SW 1271 (cell line): ENCODE data around the gene ARHGAP15.

ENCODE experiments used
- DNase-seq, 2 experiments: peaks; one replicate each; lab custom pipeline; 2025; lab: John Stamatoyannopoulos, UW

The ARHGAP15 gene

DNA sequence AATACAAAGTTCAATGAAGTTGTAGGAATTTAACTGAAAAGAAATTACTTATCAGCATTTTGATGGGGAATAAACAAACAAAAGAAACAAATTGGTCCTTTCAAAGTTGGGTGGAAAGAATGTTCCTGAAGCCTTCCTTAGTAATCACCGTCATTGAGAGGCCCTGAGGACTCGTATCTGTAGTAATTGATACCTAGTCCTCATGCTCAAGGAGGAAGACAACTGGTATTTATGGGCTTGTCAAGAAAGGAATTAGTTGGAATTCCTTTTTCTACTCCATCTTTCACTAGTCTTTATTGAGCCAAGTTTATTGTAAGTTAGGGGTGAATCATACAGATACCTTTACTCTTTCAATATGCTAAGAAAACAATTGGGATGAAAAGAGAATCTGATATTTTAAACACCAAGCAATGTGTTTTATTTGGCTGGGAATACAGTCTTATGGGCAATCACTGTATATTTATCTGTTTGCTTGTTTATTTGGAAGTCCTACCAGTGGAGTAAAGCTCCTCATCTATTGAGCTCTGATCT is 324.8 kb downstream of the ARHGAP15 start:
- DNase-seq: no peak

DNA sequence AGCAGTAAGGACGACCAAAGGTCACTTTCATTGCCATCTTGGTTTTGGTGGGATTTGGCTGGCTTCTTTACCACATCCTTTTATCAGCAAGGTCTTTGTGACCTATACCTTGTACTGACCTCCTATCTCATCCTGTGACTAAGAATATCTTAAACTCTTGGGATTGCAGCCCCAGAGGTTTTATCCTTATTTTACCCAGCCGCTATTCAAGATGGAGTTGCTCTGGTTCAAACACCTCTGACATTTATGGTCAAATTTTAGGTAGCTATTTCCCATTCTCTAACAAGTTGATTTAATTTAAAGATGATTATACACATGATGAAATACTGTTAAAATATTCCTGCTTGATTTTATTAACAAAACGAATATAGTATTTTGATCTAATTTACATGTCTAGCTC is 326.1 kb downstream of the ARHGAP15 start:
- DNase-seq: no peak

DNA sequence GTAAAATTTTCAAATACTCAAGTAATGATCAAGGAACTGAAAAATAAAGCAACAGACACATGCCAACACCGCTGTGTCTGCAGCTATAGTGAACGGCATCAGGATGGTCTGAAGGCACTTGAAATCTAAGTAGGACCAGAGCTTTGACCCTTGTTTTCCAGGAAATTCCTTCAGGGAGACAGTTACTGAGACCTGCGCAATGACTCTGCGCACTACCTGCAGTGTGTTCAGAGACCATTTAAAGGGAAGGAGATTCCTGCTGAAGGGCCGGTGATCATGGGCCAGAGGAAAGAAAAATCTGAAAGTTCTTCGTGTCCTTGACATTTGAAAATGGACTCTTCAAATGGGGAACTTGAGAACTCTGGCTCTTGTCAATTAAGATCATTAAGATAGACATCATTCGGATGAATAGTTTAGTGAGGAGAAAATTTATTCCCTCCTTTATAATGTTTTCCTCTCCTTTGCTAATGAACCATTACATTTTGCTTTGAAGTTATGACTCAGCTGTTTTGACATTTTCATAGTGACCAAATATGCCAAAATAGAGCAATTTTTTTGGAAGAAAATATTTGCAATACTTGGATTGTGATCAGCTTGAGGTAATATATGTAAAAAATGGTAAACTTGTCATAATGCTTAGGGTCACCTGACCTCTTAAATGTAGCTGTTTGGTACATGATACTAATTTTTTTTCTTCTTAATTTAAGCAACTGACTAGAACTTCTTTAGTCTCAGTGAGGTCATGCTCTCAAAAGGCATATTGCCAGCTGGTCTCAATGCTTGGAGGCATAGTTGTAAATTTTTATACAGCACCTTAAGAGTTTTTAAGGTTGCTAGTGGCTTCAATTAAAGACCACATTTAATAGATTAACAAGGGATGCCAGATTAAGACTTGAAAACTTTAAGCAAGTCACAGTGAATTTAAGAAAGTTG is 329.3 kb downstream of the ARHGAP15 start:
- DNase-seq: no peak

DNA sequence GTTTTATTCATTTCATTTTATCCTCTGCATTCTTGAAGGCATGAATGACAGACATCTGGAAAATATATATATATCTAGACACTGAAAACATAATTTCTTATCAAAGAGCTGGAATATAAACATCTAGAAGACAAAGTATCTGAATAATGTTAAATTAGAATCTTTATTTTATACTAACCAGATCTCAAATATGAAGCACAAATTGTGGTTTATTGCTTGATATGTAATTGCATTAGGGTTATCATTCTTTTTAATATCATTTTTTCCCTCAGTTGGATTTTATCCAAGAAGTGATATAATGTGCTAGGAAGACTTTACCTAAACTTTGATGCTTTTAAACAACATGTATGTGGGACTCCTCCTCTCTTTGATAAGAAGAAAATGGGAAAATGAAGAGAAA is 331.2 kb downstream of the ARHGAP15 start:
- no peak for DNase-seq

DNA sequence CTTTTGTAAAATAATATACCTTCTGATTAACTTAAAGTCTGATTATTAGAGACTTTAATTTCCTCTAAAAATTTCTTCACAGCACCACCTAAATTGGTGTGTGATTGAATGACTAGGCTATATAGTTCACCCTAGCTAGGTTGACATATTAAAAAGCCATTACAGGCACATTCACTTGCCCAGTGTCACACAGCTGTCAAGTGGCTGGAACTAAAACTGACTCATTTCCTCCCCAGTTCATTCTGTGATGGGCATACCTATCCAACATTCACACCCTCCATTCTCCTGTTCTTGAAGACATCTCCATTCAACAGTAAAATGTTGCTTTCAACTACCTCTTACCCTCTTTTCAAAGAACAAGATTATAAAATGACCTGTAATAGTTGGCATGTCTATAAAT is 334.5 kb downstream of the ARHGAP15 start:
- no peak for DNase-seq

DNA sequence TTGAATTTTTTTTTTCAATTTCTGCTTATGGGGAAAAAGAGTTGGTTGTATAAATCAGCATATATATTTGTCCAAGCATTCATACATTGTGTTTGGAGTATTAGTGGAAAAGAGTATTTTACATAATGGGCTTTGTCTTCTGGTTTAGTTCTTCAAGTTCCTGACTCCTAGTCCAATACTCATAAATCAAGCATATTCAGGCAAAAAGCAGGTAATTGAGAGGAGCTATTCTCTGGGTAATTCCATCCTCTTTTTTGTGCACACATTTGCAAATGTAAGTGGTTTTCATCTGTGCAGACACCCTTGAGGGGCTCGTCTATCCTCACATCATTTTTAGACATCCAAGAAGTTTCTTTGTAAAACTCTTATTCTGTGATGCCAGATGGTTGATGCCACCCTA is 337.2 kb downstream of the ARHGAP15 start:
- no peak for DNase-seq

DNA sequence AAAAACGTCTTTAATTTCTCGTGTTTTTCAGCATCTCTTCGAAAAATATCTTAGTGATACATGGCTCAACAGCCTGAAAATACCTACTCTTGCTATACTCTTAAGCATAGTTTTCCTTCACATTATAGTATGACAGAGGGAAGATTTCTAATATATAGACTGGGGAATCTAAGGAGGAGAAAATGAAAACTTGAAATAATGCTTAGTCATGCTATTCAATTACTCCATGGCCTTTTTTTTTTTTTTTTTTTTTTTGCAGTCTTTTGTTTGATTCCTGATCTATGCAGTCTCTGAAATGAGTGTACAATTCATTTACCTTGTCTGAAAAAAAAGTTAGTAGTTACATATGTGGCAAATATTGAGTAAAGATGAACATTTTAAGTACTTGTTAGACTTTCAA is 337.8 kb downstream of the ARHGAP15 start:
- no peak for DNase-seq

DNA sequence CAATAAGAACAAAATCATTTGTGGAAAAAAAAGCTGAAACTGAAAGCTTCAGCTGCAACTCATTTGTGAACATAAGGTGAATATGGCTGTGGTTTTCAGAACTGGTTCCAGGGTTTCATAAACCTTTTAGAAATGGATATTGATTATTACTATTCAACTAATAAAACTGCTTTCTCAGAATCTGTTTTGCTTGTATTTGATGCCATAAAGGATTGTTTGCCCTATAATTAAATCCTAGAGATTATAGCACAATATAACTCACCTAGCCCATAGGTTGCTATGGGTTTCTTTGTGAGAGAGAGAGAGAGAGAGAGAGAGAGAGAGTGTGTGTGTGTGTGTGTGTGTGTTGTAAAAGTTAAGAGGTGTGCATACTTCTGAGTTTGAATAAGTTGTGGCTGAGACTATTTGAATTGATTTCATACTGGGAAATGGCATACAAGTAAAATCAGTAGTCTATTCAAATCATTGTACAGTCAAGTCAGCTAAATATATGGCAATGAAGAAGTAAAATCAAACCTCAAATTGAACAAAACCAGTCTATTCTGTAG is 339.2 kb downstream of the ARHGAP15 start:
- DNase-seq: no peak

DNA sequence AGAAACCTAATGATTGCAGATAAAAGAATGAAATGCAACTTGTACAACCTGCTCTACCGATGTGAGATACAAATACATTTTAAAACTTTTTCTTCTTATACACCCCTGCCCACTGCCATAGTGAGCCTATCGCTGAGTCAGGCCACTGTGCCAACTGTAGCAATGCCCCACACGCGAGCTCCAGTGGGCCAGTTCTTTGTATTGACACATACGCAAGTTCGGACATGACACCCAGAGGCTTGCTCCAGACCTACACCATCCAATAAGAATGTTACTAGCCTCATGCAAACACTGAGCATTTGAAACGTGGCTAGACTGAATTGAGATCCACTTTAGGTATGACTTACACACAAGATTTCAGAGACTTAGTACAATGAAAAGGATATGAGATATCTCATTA is 340.1 kb downstream of the ARHGAP15 start:
- DNase-seq: no peak

DNA sequence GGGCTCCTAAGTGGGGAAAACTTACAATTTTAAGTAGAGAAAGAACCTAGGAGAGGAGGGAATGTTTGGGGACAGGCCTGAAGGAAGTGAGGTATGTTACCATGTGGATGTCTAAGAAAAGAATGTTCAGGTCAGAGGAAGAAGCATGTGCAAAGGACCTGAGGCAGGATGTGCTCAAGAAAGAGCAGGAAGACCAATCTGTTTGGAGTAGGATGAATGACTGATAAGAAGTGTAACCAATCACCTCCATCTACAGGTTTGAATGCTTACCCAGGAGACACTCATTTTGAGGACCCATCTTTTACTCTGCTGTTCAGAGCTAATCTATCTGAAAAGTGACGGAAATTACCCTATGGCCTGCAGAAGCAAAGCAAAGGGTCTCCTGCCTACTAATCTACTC is 342.3 kb downstream of the ARHGAP15 start:
- DNase-seq: no peak

DNA sequence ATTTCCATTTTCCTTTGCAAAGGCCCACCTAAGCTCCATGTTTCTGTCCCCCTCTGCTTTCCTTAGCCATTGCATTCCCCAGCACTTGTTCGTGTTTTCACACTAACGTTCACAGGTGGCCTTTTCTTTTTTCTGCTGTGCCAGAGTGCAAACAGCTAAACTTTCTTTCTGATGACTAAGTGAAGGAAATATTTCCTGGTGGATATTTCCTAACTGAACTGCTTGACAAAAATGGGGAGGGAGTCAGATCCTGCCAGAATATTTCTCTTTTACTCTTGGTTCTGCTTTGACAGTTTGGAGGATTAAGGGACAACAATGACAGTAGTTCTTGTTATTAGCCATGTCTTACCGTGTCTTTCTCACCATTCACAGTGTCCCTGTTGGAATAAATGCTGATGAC is 344.0 kb downstream of the ARHGAP15 start:
- DNase-seq: peak in 1 of 2 experiments; percentile 33

DNA sequence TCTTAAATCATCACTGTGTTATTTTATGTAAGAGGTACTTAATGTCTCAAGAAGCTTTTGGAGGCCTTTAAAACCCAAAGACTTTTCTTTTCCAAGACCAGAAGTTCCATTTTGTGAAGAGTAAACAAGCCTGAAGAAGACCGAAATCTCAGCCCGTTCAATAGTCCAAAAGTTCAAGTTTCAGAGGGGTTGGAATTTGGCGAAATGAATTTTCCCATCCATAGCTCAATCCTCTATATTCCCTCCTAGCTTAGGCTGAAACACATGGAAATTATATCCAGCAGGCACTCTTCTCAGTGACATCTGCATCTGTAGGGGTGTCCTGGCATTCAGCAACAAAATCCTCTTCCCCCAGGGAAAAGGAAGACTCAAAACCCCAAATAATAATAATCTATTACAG is 344.6 kb downstream of the ARHGAP15 start:
- no peak for DNase-seq

DNA sequence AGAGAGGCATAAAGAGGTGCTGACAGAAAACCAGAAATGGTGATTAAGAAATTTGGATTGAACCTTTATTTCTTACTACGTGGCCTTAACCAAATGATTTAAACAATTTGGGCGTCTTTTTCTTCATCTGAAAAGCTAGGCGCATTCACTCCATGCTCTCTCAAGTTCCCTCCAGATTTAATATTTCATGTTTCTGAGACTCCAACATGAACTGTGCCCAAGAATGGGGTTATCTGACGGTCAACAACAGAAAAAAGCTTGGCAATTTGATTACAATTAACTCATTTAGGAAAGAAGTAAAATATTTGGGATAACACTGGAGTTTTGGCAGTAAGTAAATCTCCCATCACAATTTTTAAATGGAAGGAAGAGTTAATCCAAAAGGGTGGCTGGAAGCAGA is 345.4 kb downstream of the ARHGAP15 start:
- DNase-seq: no peak

DNA sequence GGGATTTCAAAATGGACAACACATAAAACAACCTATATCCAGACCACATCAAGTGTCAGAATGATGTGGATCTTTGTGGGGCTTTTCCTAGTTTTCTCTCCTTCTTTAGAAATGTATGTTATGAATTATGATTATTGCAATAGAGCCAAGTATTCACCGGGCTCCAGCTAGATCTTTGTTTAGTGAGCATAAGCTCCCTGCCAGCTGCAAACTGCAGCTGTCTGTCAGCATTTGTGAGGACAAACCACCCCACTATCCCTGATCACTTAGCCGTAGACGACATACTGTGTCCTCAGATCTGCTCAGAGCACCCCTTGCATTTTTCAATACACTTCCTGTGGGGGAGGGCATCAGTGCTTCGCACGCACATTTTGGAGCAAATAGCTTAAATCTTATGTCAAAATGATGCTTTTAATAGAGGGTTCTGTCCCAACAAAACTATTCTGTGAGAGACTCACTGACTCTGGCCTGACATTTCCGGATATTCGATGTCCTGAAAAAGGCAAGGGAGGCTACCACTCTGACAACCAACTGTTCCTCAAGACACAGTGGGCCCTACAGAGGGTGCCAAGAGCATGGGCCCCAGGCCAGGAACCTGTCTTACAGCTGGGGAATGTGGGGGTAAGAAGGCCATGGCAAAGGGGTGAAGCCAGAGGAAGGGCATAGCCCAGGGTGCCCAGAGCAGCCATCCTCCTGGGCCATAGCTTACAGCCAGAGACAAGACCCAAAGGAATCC is 346.0 kb downstream of the ARHGAP15 start:
- no peak for DNase-seq

DNA sequence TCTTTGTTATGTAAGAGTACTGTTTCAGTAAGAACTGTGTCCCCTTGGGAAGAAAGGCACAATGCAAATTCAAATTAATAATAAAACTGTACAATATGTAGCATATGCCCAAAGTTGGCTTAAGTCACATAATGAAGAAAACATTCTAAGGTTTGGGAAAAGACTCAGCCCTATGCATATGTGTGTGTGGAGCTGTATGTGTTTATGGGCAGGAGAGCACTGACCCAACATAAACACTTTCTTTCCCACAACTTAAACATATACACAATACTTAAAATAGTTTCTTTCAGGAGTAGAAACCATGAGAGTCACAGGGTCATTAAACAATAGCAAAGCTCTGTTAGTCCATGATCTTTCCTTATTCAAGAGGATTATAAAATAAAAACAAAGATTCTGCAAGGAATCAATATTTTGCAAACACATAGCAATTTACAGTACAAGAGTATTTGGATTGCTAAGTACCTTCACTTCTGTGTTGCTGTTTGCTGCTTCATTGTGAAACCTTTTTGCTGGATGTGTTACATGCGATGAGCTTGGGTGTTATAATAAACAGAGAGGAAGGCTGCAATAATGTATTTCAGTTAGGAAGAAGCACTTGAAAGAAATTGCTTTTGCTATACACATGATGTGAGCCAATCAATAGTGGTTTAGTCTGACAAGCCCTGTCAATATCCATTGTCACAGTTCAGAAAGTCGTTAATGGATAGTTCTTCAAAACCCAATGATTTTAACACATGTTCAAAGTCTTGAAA is 347.3 kb downstream of the ARHGAP15 start:
- no peak for DNase-seq

DNA sequence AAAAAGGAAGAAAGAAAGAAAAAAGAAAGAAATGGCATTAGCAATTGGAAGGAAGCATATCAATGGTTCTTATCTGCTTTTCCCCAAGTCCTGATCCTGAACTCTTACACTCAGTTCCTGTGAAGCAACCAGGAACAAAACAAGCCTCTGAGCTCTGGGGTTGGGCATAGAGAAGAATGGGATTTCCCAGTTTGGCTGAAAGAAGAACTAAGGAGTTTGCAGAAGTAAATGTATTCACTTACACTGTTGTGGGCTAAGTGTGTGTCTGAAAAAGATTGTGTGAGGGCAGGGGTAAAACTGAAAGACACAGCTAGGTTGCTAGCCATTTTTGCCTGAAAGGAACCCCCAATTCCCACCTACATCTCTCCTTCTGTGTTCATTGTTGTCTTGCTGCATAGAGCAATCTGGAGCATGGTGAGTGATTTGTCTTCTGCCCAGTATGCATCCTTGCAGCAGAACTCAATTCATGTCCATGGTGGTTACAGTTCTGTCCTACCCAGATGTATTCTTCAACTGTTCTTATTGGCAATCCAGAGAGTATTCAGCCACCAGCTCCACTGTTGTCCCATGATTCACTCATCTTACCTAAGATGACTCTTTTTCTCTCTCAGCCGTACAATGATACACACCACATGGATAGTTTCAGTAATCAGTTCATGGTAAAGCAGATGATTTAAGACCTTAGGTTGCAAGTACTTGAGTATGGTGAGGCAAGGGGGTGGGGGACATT is 348.7 kb downstream of the ARHGAP15 start:
- no peak for DNase-seq

DNA sequence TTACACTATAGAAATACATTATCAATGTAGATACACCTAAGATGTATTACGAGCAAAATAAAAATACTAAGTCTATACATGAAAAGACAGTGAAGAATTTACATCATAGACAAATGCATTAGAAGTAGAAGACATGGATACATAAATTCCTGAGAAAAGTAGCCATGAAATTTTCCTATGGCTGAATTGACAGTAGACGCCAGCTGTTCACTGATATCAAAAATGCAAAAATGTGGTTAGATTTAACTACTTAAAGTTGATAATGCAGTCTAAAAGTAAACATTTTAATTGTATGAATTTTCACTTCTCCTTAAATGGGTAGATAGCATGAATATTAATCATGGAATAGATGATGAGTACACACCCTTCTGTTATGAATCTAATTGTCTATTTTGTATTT is 350.9 kb downstream of the ARHGAP15 start:
- no peak for DNase-seq

DNA sequence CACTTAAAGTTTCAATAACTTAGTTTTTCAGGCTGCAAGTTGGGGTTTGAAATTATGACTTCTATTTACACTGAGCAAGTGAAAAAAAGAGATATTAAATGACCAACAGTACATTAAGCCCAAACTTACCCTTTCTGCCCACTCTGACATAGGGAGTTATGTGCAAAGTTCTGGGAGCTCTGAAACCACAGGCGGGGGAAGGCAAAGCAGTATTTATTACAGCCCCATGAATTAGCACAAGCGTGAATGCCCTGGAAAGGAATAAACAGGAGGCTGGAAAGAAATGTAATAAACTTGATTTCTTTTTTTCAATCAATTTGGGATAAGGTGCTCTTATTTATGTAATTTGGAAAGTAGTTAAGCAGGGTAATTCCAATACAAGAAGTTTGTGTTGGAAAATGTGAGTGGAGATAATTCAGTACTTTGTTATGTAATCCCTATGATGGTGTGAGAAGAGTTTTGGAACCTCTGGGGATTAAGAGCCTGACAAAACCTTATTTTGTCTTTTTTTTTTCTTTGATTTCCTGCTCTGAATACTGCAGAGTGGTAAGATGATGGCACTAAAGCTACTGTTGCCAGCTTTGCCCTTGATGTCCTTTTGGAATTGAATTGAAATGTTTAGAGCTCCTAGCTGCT is 351.5 kb downstream of the ARHGAP15 start:
- DNase-seq: no peak

DNA sequence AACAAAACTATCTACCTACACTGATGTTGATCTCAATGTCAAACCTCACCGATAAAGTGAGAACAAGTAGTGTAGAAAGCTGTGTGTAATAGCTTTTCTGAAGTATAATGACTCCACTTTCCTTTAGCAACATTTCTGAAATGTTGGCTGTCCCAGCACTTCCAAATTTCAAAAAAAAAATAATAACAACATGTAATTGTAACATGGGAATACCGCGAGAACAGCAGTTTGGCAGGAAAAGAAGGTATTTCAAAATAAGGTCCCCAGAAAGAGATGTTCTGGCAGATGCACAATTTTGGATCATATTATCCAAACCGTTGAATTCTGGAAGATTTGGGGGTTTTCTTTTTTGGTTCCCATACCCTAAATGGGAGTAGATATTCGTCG is 352.0 kb downstream of the ARHGAP15 start:
- DNase-seq: no peak

DNA sequence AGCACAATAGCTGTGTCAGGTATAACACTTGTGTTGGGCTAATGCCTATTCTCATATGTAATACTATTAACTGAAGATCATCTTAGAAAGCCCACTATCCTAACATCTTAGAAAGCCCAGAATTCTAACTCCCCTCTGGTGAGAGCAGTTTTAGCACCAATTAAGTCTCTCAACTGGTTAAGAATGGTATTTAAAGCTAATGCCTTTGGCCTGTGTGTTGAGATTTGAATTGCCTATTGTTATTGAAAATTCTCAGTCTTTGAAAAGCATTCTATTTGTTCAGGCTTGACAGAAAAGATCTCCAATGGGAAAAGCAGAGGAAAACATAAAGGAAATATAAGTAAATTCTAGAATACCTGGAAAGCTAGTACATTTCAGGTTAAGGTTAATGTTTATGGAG is 352.5 kb downstream of the ARHGAP15 start:
- DNase-seq: no peak

DNA sequence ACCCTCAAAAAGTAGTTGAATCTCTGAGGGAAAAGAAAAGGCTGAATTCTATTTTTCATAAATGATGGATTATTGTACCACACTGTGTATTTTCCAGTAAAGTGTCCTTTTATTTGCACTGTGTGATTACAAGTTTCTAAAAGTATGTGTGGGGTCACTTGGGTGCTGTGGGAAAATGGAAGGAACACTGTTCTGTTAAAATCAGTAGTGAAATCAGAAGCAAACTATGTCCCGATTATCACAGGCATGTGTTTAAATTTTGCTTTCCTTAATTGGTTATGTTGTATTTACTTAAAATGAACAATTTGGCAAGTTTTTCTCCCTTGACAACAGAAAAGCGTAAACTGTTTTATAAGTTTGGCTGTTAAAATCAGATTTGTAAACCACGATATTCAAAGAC is 353.1 kb downstream of the ARHGAP15 start:
- no peak for DNase-seq
